Suprapubic skin (tissue), 3 donors: ENCODE data around the gene ALPG.
"Not testable (repeated sequence)": the region's sequence is repeated elsewhere in the genome, so short reads cannot be mapped to it uniquely, and the experiment has no call there.

Experiments
- POLR2A ChIP-seq, 2 donors: fragments of 450-650 bp; IDR thresholded peaks; one replicate each; pipeline ENCODE4 v1.6.1; 2017; ENCODE audit warnings: antibody characterized with exemption in 2 of 2, mild to moderate bottlenecking in 2 of 2, moderate library complexity in 2 of 2
- TF ChIP-seq, protein P1 (sequence below), 2 donors: fragments of 200-600 bp in 1 of 2; fragments of 450-650 bp in 1 of 2; sonication (generic) in 1 of 2; IDR thresholded peaks; one replicate each; pipeline ENCODE4 v1.5.1; 2016 to 2019; ENCODE audit warnings: antibody characterized with exemption in 2 of 2, mild to moderate bottlenecking in 1 of 2, moderate library complexity in 1 of 2

DNA sequence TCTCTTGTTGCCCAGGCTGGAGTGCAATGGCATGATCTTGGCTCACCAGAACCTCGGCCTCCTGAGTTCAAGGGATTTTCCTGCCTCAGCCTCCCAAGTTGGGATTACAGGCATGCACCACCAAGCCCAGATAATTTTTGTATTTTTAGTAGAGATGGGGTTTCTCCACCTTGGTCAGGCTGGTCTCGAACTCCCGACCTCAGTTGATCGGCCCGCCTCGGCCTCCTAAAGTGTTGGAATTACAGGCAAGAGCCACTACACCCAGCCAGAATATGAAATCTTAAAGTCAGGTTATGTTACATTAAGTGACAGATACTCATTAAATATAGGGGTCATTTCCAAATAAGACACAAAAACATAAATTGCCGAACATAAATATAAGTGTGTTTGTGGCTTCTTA, 12.2 kb upstream of the ALPG start:
- TF ChIP-seq, protein P1, sequence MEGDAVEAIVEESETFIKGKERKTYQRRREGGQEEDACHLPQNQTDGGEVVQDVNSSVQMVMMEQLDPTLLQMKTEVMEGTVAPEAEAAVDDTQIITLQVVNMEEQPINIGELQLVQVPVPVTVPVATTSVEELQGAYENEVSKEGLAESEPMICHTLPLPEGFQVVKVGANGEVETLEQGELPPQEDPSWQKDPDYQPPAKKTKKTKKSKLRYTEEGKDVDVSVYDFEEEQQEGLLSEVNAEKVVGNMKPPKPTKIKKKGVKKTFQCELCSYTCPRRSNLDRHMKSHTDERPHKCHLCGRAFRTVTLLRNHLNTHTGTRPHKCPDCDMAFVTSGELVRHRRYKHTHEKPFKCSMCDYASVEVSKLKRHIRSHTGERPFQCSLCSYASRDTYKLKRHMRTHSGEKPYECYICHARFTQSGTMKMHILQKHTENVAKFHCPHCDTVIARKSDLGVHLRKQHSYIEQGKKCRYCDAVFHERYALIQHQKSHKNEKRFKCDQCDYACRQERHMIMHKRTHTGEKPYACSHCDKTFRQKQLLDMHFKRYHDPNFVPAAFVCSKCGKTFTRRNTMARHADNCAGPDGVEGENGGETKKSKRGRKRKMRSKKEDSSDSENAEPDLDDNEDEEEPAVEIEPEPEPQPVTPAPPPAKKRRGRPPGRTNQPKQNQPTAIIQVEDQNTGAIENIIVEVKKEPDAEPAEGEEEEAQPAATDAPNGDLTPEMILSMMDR (IDR thresholded peaks at IDR 0.05), result not testable (repeated sequence)
- not testable (repeated sequence) for TF ChIP-seq POLR2A (IDR thresholded peaks at IDR 0.05)
